ENCODE results near the gene CHD2. TPM values are rescaled to one million over a fixed set of nuclear protein-coding genes. Genes with fewer than 3 reads are reported as not detected.

CHD2 gene
- total RNA-seq, 1 experiment from 2014 or later: 101 TPM

DNA sequence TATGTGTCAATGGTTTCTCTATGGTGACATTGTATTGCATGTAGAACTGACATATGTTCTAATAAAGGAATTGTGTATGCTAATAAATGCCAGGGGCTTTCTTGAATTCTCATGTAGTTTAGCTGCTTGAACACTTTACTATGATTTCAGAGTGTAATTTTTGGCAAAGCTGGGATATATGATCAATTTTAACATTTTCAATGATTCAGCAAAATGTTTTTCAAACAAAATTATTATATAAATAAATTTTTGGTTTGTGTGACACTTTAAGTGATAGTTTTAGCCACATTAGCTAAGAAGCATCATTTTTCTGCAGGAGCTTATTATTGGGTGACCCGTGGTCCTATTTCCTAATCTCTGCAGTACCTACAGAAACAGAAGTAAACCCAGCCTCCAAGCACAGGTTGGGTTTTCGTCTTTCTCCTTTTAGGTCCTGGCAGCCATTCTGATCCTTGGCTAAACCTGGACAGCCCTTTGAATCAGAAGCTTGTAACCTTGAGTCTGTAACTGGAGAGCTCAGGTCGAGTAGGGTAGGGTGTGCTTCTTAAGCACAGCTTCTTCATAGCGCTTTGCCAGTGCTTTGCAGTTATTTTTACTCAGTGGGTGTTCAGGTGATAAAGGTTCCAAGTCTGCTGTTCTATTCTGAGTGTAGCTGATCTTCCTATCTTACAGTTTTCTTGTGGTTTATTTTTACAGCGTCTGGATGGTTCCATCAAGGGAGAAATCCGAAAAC is 74.2 kb downstream of the CHD2 start:
- H3K36me3 Mint-ChIP-seq: peaks cover 78% of the 10 kb centered on the region
- no peaks in the 10 kb centered on the region for H3K9me3 Mint-ChIP-seq
- DNase-seq (ENCODE audit: low spot score) (no peak), ATAC-seq (no peak)
- no peaks in the 10 kb centered on the region for H3K27me3 Mint-ChIP-seq (ENCODE audit: low read depth)
- H3K27ac Mint-ChIP-seq: no peak overlapping the region; the same call in 1 of the 2 replicates
- ChIA-PET CTCF (interaction anchor here (1.0 kb wide), 1 partner anchor 45 kb away, joined by 3 read pairs; no protein-coding TSS in a partner anchor), POLR2A (no interaction called here)
- TF ChIP-seq AFF4 (CRISPR knock-in tag; IDR thresholded peaks at IDR 0.05; ENCODE audit: borderline replicate concordance): no peak
- TF ChIP-seq, protein P1, sequence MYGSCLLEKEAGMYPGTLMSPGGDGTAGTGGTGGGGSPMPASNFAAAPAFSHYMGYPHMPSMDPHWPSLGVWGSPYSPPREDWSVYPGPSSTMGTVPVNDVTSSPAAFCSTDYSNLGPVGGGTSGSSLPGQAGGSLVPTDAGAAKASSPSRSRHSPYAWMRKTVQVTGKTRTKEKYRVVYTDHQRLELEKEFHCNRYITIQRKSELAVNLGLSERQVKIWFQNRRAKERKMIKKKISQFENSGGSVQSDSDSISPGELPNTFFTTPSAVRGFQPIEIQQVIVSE (CRISPR knock-in tag; IDR thresholded peaks at IDR 0.05; ENCODE audit: borderline replicate concordance): no peak
- no peak for TF ChIP-seq TP53 (CRISPR knock-in tag; IDR thresholded peaks at IDR 0.05)
- H3K4me3 Mint-ChIP-seq: no peak overlapping the region
- no peaks in the 10 kb centered on the region for H3K4me1 Mint-ChIP-seq

DNA sequence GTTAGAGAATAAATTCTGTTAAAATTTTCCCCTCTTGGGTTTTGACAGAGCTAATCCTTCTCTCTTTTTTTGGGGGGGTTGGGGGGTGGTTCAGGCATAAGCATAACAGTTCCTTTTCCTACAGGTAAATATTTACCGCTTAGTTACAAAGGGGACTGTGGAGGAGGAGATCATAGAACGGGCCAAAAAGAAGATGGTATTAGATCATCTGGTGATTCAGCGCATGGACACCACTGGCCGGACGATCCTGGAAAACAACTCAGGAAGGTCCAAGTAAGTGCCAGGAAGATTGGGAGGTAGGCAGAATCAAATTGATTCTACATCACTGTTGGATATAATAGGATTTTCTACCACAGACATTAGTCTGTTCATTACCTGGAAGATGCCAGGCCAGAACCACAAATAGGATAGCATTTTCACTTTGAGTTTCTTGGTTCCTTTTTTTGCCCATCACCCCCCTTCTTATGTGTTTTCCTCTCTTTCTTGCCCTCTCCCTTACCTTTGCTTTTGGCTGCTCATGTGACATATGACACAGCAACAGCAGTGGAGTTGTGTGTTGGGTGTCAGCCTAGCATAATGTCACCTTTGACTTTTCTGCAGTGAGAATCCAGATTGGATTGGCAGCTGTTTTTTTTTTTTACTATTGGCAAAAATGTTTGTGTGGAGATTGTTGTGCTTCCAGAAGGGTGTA is 79.0 kb downstream of the CHD2 start:
- no peaks in the 10 kb centered on the region for H3K27me3 Mint-ChIP-seq (ENCODE audit: low read depth)
- H3K4me3 Mint-ChIP-seq: no peak overlapping the region
- ChIA-PET POLR2A (no interaction called here), CTCF (no interaction called here)
- ATAC-seq (no peak), DNase-seq (ENCODE audit: low spot score) (no peak)
- no peaks in the 10 kb centered on the region for H3K4me1 Mint-ChIP-seq
- H3K9me3 Mint-ChIP-seq: no peaks in the 10 kb centered on the region
- H3K36me3 Mint-ChIP-seq: peaks cover 44% of the 10 kb centered on the region
- TF ChIP-seq, protein P2, sequence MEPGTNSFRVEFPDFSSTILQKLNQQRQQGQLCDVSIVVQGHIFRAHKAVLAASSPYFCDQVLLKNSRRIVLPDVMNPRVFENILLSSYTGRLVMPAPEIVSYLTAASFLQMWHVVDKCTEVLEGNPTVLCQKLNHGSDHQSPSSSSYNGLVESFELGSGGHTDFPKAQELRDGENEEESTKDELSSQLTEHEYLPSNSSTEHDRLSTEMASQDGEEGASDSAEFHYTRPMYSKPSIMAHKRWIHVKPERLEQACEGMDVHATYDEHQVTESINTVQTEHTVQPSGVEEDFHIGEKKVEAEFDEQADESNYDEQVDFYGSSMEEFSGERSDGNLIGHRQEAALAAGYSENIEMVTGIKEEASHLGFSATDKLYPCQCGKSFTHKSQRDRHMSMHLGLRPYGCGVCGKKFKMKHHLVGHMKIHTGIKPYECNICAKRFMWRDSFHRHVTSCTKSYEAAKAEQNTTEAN (CRISPR knock-in tag; IDR thresholded peaks at IDR 0.05): no peak
- TF ChIP-seq ZNF396 (CRISPR knock-in tag; IDR thresholded peaks at IDR 0.05; ENCODE audit: borderline replicate concordance): no peak
- TF ChIP-seq ZNF263 (CRISPR knock-in tag; IDR thresholded peaks at IDR 0.05; ENCODE audit: low read depth): no peak
- TF ChIP-seq AFF4 (CRISPR knock-in tag; IDR thresholded peaks at IDR 0.05; ENCODE audit: borderline replicate concordance): no peak
- no peak for TF ChIP-seq ELF4 (CRISPR knock-in tag; IDR thresholded peaks at IDR 0.05; ENCODE audit: low read depth)
- no peak for TF ChIP-seq STAT6 (CRISPR knock-in tag; conservative IDR thresholded peaks at IDR 0.05; ENCODE audit: low read depth)
- TF ChIP-seq KAT7 (CRISPR knock-in tag; IDR thresholded peaks at IDR 0.05; ENCODE audit: borderline replicate concordance): no peak
- no peak for TF ChIP-seq RELA (CRISPR knock-in tag; IDR thresholded peaks at IDR 0.05; ENCODE audit: borderline replicate concordance)
- no peak for TF ChIP-seq MYBL2 (CRISPR knock-in tag; IDR thresholded peaks at IDR 0.05)
- no peak for TF ChIP-seq TCF7 (CRISPR knock-in tag; IDR thresholded peaks at IDR 0.05; ENCODE audit: low read depth)
- TF ChIP-seq E2F1 (CRISPR knock-in tag; IDR thresholded peaks at IDR 0.05): no peak
- TF ChIP-seq USF2 (CRISPR knock-in tag; IDR thresholded peaks at IDR 0.05): no peak
- TF ChIP-seq, protein P1 (CRISPR knock-in tag; IDR thresholded peaks at IDR 0.05; ENCODE audit: borderline replicate concordance): no peak
- no peak overlapping the region for H3K27ac Mint-ChIP-seq

Measured in WTC11 (cell line).